ENCODE measurements around the gene TKTL1.

The TKTL1 gene

DNA sequence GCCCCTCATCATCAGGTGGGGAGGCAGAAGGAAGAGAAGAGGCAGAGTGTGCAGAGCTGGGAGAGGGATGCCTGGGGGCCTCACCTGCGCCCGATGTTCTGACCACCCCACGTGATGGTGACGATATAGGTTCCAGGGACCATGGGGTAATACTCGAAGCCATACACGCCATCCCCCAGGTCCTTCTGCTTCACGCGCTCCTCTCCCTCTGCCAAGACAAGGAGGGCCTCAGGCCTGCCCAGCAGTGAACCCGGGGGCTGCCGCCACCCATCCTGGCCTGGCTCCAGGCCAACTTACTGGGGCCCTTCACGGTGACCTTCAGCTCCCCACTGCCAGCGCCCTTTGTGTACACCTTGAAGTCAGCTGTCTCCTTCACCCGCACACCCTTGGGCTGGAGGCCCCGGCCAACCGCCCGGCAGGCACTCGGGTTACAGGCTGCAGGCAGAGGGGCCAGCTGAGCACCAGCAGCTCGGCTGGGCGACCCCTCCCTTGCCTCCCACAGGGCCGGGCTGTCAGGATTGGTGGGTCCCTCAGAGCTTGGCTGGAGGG is 69.5 kb downstream of the TKTL1 start:
- no peak for DNase-seq

DNA sequence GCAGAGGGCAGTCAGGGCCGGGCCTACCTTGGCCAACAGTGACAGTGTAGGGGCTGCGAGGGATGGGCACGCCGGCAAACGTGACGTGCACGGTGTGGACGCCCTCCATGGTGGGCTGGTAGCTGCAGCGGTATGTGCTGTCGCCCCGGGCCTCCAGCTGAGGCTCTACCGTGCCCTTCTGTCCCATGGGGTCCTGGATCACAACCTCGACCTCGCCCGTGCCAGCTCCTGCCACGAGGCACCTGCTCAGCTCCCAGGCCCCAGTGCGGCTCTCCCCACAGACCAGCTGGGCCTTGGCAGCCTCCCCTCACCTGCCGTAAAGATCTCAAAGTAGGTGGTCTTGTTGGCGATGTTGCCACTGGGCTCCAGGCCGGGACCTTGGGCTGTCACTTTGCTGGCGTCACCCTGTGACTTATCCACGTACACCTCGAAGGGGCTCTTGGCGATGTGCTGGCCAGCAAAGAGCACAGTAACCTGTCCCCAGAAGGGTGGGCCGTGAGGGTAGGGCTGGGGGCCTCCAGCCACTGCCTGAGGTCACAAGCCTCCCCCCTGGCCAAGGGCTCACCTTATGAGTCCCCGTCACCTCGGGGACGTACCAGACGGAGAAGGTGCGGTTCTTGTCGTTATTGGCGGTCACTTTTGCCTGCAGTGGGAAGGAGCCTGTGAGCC is 70.5 kb downstream of the TKTL1 start:
- DNase-seq = no peak

- DNase-seq = no peak
Measured at GRCh38 chrX:154366666-154367055, 71.1 kb downstream of the TKTL1 start.

DNA sequence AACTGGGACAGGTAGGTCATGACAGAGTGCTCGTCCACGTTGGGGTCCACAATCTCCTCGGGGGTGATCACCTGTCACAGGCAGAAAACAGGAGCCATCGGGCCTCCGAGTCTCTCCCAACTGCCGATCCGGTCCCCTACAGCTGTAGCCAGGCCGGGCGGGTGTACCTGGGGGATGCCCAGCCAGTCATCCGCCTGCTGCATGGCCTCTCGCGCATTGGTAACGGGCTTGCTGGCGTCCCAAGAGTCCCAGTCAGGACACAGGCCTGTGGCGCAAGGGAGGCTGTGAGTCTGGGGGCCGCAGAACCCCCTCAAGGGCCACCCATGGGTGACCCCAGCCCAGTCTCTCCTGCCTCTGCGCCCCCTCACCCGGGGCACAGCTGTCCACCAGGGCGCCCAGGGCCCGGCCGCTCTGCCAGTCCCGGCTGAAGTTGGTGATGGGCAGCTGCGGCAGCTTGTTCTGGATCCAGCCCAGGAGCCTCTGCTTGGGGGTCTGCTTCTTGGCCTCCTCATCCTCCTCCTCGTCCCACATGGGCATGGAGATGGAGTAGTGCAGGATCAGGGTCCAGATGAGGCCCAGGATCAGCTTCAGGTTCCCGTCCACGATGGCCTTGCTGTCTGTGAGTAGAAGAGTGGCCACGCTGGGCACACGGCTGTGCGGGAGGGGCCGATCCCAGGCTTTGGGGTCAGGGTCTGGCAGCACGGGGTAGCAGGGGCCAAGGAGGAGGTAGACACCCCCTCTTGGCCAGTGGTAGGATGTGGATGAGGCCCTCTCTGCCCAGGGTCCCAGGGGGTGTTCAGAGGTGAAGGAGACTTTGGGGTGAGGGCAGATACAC is 72.1 kb downstream of the TKTL1 start:
- no peak for DNase-seq

DNA sequence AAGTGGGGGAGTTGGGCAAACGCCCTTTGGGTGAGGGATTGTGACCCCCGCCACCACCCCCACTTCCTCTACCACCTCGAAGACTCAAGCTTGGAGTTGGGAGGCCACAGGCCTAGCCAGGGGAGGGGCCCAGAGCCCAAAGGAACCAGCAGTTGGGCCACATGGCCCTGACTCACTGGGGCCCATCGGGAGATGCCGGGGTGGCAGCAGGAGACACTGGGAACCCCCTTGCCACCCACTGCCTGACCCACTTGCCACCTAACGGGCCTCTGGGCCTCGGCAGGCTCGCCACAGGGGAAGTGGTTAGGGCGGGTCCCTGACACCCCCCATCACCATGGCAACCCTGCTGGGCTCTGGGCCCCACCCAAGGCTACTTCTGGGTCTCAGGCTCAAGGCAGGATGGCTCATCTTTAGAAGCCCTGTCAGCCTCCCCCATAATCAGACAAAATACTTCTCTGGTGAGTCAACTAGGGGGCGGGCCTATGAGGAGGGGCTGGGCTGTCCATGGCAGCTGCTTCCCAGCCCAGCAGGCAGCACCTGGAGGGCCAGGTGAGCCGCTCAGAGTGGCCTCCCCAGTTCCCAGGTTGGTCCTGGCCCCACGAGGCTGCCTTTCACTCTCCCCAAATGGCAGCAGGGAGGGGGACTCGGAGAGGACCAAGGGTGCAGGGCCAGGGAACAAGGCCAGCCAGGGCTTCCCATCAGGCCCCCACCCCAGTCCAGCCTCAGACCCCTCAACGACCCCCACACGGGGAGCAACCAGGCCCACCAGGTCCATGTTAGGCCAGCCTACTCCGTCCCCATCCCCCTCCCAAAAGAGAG is 73.2 kb downstream of the TKTL1 start:
- DNase-seq = no peak

GRCh38 chrX:154369449-154370299 is 74.1 kb downstream of the TKTL1 start:
- peak; percentile 83 for DNase-seq

DNA sequence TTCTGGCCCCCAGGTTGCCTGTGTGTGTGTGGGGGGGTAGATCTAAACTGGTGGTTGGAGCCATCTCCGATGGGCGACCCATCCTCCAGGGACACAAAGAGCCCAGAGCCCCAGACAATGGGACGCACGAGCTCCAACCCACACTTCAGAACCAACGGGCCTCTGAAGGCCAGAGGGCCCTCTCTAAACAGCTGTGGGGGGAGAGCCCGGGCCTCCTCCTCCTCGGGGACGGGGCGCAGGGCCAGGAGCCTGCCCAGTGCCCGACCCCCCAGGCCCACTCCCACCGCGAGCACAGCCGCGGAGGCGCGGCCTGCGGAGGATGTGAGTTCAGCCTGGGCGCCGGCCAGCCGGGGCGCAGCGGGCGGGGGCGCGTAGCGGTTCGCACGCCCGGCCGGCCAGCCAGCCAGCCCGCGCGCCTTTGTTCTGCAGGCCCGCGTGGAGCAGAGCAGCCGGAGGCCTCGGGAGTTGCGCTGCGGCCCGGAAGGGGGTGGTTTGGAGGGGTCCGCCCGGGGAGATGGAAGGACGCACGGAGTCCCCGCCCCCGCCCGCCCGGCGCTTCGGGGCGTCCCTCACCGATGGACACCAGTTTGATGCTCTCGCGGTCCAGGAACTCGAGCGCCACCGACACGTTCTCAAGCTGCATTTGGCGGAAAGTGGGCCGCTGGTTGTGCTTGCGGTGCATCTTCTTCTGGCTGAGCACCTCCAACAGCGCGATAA is 74.9 kb downstream of the TKTL1 start:
- no peak for DNase-seq

DNA sequence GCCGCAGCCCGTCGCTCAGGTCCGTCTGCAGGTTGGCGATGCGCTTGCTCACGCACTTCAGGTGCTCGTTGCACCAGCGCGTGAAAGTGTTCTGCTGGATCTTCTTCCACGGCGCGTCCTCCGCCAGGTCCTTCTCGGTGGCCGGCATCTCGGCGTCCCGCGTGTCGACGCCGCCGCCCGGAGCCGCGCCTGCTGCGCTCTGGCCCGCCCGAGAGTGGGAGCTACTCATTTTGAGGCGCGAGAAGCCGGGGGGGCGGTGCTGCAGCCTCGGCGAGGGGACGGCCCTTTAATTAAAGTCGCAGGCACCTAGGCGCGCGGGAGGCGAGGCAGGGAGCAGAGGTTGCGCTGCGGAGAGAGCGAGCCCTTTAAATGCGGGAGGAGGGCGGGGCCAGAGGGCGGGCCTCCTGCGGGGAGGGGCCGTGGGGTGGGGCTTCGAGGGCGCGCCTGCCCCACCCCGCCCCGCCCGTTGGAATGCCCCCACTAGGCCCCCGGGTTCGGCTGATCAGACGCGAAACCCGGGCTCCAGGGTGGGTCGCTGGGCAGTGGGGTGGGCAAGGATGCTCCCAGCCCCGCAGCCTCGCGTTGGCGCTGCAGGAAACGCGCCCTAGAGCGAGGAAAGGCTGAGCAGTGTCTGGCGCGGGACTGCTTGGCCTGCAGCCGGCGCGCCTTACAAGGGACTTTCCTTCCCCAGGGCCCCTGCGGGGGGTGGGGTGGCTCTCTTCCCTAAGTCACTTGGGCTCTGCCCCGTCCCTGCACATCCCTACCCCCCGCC is 75.6 kb downstream of the TKTL1 start:
- peak; percentile 84 for DNase-seq

DNA sequence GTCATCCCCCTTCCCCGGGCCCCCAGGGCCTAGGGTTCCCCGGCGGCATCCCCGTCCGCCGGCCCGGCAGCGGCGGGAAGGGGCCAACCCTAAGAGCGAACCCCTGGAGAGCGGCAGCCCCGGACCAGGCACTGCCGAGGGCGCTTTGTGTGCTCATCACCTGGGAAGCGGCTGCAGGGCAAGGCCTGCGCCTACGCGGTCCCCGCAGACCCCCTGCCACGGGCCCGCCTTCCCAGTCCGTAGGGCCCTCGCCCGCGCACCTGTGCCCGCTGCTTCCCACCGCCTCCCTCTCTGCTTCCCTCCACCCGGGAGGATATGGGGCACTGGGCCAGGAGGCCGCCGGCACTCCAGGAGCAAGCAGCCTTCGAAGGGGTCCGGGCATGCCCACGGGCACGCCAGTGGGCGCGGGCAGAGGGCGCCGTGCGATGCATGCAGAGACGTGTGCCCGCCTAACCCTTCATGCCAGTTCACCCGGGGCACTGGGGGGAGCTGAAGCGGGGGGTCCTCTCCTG is 76.2 kb downstream of the TKTL1 start:
- DNase-seq = no peak

GRCh38 chrX:154372612-154373022 is 77.0 kb downstream of the TKTL1 start:
- DNase-seq = no peak

DNA sequence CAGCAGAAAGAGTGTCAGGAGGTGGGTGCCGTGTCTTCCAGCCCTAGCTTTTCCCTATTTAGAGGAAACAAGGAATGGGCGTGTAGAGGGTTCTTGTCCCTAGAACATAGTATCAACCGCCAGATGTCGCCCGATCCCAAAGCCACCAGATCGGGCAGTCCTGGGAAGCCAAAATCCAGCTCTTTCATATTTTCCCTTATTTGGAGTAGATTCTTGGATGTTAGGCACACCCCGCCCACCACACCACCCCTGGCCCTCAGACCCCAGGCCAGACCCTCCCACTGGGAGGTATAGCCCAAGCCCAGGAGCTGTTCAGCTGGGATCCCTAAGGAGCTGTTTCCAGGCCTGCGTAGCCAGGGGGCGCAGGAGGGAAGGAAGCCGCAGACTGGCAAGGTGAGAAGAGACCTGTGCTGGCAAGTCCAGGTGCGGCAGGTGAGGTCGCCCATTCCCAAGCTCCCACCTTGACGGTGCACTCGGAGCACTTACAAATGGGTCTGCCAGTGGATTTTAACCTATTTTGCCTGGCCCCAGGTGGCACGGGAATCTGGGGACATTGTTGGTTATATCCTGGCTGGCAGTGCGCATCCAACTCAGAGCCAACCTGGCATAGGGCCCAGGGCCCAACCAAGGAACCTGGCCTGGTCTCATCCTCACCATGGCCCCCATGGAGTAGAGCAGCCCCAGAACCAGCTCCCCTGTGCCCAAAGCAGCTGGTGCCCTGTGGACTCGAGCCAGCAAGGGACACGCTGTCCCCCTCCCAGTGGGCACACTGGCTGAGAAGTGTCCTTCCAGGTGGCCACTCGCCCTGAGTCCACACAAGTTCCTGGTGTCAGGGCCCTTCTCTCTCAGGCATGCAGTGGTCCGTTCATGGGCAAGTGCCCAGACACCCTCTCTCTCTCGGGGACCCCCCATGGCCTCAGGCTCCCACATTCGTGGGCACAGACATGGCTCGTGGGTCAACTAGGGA is 78.0 kb downstream of the TKTL1 start:
- peak; percentile 34 for DNase-seq

DNA sequence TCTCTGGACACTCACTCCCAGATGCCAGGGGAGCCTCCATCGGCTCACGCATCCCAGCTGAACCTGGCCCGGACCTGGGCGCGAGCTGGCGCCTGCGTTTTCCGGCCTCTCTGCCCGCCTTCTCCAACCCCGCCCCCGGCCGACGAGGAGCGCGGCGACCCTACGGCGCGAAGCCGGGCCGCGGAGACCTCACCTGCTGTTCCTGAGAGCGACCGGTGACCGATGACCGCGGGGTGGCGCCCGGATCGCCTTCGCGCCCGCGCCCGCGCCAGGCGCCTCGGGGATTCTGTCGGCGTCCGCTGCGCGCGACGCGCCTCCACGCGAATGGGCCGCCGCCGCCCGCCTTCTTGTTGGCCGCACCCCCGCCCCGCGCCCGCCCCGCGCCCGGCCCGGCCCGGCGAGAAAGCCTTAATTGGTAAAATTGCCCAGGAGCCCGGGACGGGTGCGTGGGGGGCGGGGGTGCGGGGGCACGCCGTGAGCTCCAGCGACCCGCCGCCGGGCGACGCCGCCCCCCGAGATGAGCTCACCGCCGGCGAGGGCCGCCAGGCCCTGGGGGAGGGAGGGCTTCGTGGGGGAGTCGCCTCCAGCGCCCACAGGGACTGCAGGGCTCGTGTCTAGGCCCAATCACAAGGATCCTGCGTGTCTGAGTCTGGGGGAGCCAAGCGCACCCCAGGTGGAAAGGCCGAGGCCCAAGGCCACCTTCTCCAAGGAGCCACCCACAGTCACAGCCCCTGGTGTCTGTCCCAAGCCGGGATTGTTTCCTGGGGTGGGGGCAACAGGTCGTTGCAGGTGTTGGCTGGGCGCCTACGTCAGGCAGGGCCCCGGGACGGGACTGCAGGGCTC is 78.9 kb downstream of the TKTL1 start, which contains the start of gene FLNA:
FLNA (minus strand) TSS at position 322 of the 843 bp plus-strand sequence. CDS start 3,389 bp downstream, outside the sequence.
- DNase-seq = no peak

- no peak for DNase-seq
Measured at GRCh38 chrX:154375156-154375504, 79.5 kb downstream of the TKTL1 start.

DNA sequence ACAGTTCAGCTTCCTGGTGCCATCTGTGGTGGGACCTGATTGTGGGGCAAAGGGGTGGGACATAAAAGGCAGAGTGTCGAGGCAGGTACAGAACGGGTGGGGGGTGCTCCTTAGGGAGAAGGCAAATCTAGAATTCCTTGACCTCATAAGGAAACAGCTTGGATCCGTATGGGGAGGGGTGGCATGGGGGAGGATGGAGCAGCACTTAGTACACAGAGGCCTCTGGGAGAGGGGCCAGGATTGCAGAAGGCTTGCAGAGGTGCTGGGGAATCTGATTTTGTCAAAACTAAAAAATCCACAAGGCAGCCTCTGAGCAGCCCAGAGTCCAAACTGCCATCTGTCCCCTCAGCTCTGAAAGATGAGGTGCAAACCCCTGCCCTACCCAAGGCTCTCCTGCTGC is 81.2 kb downstream of the TKTL1 start:
- no peak for DNase-seq

- DNase-seq = peak; percentile 47
Measured at GRCh38 chrX:154378059-154378798, 82.6 kb downstream of the TKTL1 start.

DNA sequence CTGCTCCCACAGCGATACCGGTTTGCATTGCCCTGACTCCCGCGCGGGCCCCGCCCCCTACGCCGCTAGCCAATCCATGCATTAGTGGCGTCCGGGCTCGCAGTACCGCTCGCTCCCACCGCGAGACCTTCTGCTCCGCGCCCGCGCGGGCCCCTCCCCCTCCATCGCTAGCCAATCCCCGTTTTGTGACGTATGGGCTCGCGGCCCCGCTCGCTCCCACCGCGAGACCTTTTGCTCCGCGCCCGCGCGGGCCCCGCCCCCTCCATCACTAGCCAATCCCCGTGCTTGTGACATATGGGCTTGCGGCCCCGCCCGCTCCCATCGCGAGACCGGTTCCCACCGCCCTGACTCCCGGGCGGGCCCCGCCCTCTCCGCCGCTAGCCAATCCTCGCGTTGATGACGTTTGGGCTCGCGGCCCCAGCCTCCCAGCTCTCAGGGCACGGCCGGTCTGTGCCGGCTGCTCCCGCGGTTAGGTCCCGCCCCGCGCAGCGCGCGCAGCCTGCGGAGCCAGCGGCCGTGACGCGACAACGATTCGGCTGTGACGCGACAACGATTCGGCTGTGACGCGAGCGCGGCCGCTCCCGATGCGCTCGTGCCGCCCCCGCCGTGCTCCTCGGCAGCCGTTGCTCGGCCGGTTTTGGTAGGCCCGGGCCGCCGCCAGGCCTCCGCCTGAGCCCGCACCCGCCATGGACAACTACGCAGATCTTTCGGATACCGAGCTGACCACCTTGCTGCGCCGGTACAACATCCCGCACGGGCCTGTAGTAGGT is 83.4 kb downstream of the TKTL1 start, which contains the start of gene EMD:
EMD (plus strand) TSS at position 497 of the 770 bp plus-strand sequence; CDS start at position 687, 190 bp downstream.
- peak; percentile 97 for DNase-seq

GRCh38 chrX:154379569-154379951 is 84.0 kb downstream of the TKTL1 start:
- no peak for DNase-seq

All from NCI-H446 treated with DMSO at 0.1 percent for 48 hours (cell line).